ENCODE data around the gene SLN. TPM values are rescaled to one million over a fixed set of nuclear protein-coding genes. Genes with fewer than 3 reads are reported as not detected.

The SLN gene
- total and polyA plus RNA-seq, 2 donors (not counting 1 experiment from before 2014, with no cell fraction given), result not detected

DNA sequence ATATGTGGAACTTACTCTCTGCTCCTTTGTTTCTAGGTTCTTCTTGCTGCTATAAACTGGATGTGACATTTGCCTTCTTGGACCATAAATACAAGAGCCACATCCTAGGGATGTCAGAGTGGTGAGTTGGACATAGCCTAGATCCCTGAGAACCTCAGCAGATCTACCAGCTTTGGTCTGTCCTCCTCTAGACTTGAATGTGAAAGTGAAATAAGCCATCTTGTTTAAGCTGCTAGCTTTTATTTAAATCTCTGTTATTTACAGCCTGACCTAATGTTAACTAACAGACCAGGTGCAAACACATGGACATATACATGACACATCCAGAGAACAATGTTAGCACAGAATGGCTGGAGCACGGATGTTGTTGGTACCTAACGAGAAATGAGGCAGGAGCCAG is 36.0 kb downstream of the SLN start:
- TF ChIP-seq, protein P1, sequence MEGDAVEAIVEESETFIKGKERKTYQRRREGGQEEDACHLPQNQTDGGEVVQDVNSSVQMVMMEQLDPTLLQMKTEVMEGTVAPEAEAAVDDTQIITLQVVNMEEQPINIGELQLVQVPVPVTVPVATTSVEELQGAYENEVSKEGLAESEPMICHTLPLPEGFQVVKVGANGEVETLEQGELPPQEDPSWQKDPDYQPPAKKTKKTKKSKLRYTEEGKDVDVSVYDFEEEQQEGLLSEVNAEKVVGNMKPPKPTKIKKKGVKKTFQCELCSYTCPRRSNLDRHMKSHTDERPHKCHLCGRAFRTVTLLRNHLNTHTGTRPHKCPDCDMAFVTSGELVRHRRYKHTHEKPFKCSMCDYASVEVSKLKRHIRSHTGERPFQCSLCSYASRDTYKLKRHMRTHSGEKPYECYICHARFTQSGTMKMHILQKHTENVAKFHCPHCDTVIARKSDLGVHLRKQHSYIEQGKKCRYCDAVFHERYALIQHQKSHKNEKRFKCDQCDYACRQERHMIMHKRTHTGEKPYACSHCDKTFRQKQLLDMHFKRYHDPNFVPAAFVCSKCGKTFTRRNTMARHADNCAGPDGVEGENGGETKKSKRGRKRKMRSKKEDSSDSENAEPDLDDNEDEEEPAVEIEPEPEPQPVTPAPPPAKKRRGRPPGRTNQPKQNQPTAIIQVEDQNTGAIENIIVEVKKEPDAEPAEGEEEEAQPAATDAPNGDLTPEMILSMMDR (conservative IDR thresholded peaks at IDR 0.05 in 1 of 2, IDR thresholded peaks at IDR 0.05 in 1 of 2; ENCODE audit: low read depth in 1 of 2, low read length in 2 of 2), result no peak
- no peak for TF ChIP-seq EZH2 (IDR thresholded peaks at IDR 0.05; ENCODE audit: low read length, missing control alignments)
- no peak overlapping the region for H3K27ac ChIP-seq (ENCODE audit: insufficient read depth, low read length)

DNA sequence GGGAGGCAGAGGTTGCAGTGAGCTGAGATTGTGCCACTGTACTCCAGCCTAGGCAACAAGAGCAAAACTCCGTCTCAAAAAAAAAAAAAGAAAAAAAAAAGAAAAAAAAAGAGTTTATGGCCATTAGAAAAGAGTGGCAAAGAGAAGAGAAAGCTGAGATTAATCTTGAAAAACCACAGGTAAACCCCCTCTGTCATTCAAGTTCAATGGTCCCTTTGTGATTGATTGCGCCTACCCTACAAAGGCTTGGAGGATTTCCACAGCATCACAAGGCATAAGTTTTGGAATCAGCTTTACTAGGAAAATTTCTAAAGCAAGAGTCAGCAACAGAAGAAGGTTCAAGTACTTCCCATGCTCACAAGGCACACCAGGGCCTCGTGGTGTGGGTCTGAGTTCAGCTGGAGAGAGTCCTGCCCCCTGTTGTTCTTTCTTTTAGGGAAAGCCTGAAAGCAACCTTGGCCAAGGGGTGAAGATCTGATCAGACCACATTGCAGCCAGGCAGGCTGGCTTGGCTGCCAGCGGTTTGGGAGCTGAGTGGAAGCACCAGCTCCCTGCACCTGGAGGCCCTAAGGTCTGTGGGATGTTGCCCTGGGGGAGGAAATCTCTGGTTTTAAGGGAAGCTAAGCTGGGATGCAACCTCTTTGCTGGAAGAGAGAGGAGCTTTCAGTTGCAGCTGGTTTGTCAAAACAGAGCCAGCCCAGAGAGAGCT is 41.8 kb downstream of the SLN start:
- DNase-seq (ENCODE audit: low read depth in 2 of 2), result no peak
- Histone ChIP-seq H3K79me2 (ENCODE audit: control insufficient read depth, insufficient read depth, low read length) (no peaks in the 10 kb centered on the region), H3K9me3 (ENCODE audit: control insufficient read depth, insufficient read depth, low read depth, low read length) (no peaks in the 10 kb centered on the region), H3K36me3 (ENCODE audit: control insufficient read depth, insufficient read depth, low read length) (no peaks in the 10 kb centered on the region), H3K9ac (ENCODE audit: insufficient read depth, low read length) (no peak overlapping the region), H2AFZ (ENCODE audit: low read length) (no peak overlapping the region), H3K4me1 (ENCODE audit: control insufficient read depth, extremely low read depth, insufficient read depth, low read length) (no peaks in the 10 kb centered on the region), H3K27me3 (ENCODE audit: control insufficient read depth, insufficient read depth, low read length) (no peaks in the 10 kb centered on the region), H3K4me3 (replicated peaks in 1 of 4; ENCODE audit: control extremely low read depth in 1 of 4, insufficient read depth in 1 of 4, low read depth in 3 of 4, low read length in 4 of 4) (no peak overlapping the region), H3K27ac (ENCODE audit: insufficient read depth, low read length) (no peak overlapping the region), H3K4me2 (ENCODE audit: extremely low read depth, insufficient read depth, low read length) (no peak overlapping the region), H4K20me1 (ENCODE audit: control insufficient read depth, extremely low read depth, insufficient read depth, low read length) (no peaks in the 10 kb centered on the region)
- TF ChIP-seq, protein P1 (conservative IDR thresholded peaks at IDR 0.05 in 1 of 2, IDR thresholded peaks at IDR 0.05 in 1 of 2; ENCODE audit: low read depth in 1 of 2, low read length in 2 of 2), result no peak
- TF ChIP-seq EZH2 (IDR thresholded peaks at IDR 0.05; ENCODE audit: low read length, missing control alignments), result no peak

More for the DNA sequence above, 36.0 kb downstream of the SLN start:
- Histone ChIP-seq H3K9ac (ENCODE audit: insufficient read depth, low read length) (no peak overlapping the region), H3K4me3 (replicated peaks in 1 of 4; ENCODE audit: control extremely low read depth in 1 of 4, insufficient read depth in 1 of 4, low read depth in 3 of 4, low read length in 4 of 4) (no peak overlapping the region), H3K36me3 (ENCODE audit: control insufficient read depth, insufficient read depth, low read length) (no peaks in the 10 kb centered on the region), H3K27me3 (ENCODE audit: control insufficient read depth, insufficient read depth, low read length) (no peaks in the 10 kb centered on the region), H2AFZ (ENCODE audit: low read length) (no peak overlapping the region), H3K9me3 (ENCODE audit: control insufficient read depth, insufficient read depth, low read depth, low read length) (no peaks in the 10 kb centered on the region), H3K4me1 (ENCODE audit: control insufficient read depth, extremely low read depth, insufficient read depth, low read length) (no peaks in the 10 kb centered on the region), H3K4me2 (ENCODE audit: extremely low read depth, insufficient read depth, low read length) (no peak overlapping the region), H3K79me2 (ENCODE audit: control insufficient read depth, insufficient read depth, low read length) (no peaks in the 10 kb centered on the region), H4K20me1 (ENCODE audit: control insufficient read depth, extremely low read depth, insufficient read depth, low read length) (no peaks in the 10 kb centered on the region)
- DNase-seq (ENCODE audit: low read depth in 2 of 2), result no peak

DNA sequence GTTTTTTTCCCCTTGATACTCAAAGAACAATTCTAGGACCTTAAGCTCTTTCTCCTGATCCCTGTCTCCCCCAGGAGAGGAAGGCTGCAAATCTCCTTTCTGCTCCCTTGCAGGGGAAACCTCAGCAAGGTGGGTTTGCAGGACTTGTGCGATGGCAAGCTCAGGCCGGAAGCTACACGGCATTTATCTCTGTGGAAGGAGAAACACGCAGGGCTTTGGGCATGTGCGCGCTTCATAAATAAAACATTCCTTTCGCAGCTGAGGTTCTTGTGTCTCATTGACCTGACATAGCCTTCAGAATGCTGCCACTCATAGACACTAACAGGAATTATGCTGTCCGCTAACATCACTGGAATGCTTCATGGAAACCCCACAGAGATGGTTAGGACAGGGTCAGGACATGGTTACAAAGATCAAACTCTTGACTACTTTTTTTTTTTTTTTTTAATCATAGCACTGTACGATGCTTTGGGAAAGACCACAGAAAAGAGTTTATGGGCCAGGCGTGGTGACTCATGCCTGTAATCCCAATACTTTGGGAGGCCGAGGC is 42.6 kb downstream of the SLN start:
- H3K9ac ChIP-seq (ENCODE audit: insufficient read depth, low read length), result no peak overlapping the region
- no peaks in the 10 kb centered on the region for H3K27me3 ChIP-seq (ENCODE audit: control insufficient read depth, insufficient read depth, low read length)
- H3K79me2 ChIP-seq (ENCODE audit: control insufficient read depth, insufficient read depth, low read length), result no peaks in the 10 kb centered on the region
- no peak overlapping the region for H2AFZ ChIP-seq (ENCODE audit: low read length)
- no peaks in the 10 kb centered on the region for H3K4me1 ChIP-seq (ENCODE audit: control insufficient read depth, extremely low read depth, insufficient read depth, low read length)
- H3K36me3 ChIP-seq (ENCODE audit: control insufficient read depth, insufficient read depth, low read length), result no peaks in the 10 kb centered on the region
- H4K20me1 ChIP-seq (ENCODE audit: control insufficient read depth, extremely low read depth, insufficient read depth, low read length), result no peaks in the 10 kb centered on the region
- no peak overlapping the region for H3K4me2 ChIP-seq (ENCODE audit: extremely low read depth, insufficient read depth, low read length)
- no peaks in the 10 kb centered on the region for H3K9me3 ChIP-seq (ENCODE audit: control insufficient read depth, insufficient read depth, low read depth, low read length)
- DNase-seq (ENCODE audit: low read depth in 2 of 2), result peak in 1 of 2 donors; percentile 28
- TF ChIP-seq EZH2 (IDR thresholded peaks at IDR 0.05; ENCODE audit: low read length, missing control alignments), result no peak
- TF ChIP-seq, protein P1 (conservative IDR thresholded peaks at IDR 0.05 in 1 of 2, IDR thresholded peaks at IDR 0.05 in 1 of 2; ENCODE audit: low read depth in 1 of 2, low read length in 2 of 2), result no peak
- no peak overlapping the region for H3K4me3 ChIP-seq (replicated peaks in 1 of 4; ENCODE audit: control extremely low read depth in 1 of 4, insufficient read depth in 1 of 4, low read depth in 3 of 4, low read length in 4 of 4)
- H3K27ac ChIP-seq (ENCODE audit: insufficient read depth, low read length), result no peak overlapping the region
